Measurements from ENCODE around the gene TIMM44.
"Not testable (repeated sequence)": the region's sequence is repeated elsewhere in the genome, so short reads cannot be mapped to it uniquely, and the experiment has no call there.

Gene TIMM44

DNA sequence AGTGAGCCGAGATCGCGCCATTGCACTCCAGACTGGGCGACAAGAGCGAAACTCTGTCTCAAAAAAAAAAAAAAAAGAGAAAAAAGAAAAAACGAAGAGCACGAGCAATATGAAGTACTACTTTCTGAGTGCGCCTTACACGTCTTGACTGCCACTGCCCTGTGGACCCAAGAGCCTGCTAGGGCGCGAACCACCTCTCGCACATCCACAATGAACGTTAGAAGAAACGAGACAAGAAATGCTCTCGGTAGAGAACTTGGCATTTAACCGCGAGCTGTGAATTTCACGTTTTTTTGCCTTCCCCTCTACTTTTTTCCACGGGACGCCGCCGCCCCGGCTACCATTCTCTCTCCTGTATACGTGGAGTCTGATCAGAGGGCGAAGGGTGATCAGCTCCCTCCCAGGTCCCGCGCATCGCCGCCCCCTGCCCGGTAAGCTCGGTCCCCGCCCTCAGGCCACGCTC lies 454 bp downstream of the TIMM44 start:
- no peak for DNase-seq

DNA sequence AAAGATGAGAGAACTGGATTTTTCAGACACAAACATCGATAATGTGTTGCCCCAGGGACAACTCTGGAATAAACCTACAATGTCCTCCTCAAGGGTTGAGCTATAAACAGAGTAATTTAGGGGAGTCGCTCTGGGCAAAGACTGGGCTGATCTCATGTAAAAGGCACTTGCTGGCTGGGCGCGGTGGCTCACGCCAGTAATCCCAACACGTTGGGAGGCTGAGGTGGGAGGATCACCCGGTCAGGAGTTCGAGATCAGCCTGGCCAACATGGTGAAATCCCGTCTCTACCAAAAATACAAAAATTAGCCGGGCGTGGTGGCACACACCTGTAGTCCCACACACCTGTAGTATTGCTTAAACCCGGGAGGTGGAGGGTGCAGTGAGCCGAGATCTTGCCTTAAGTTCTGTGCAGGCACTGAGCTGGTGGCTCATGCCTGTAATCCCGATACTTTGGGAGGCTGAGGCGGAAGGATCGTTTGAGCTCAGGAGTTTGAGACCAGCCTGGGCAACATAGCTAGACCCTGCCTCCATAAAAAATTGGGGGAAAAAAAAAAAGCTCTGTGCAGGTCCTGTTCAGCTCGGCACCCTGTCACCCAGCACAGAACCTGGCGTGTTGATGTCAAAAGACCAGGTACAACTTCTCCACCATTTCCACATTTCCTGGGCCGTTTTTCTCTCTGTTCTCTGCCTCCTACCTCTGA lies 1.4 kb downstream of the TIMM44 start:
- no peak for DNase-seq

DNA sequence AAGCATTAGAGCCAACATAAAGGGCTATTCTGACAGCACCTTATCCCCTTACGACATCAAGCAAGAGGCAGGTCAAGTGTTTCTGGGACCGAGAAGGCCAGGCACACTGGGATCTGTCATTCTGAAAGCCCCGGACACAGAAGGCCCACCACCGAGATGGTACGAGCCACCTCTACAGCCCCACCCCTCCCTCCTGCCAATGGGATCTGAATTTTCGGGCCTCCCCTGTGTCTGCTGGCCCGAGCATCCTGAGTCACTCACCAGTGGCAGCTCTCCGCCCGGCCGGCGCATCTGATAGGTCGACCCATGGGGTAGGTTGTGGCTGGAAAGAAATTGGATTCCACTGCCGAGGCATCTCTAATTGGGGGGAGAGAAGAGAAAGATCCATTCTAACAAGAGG lies 2.6 kb downstream of the TIMM44 start:
- no peak for DNase-seq

DNA sequence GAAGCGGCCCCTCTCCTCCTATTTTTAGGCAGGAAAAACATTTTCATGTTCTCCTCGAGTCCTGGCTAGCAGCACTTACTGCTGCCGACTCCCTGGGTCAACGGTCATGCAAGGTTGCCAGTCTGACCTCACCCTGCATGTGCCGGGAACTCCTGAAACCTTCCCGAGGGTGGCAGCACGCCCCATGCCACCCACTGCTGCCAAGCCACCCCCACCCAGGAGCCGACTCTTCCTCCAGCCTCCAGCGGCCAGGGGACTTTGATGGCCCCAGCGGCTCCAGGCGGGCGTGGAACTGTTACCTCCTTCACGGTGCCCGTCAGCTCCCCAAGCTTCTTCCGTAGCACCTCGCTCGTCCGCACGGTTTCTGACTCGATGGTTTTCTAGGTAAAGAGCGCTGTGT lies 8.7 kb downstream of the TIMM44 start:
- DNase-seq: no peak

DNA sequence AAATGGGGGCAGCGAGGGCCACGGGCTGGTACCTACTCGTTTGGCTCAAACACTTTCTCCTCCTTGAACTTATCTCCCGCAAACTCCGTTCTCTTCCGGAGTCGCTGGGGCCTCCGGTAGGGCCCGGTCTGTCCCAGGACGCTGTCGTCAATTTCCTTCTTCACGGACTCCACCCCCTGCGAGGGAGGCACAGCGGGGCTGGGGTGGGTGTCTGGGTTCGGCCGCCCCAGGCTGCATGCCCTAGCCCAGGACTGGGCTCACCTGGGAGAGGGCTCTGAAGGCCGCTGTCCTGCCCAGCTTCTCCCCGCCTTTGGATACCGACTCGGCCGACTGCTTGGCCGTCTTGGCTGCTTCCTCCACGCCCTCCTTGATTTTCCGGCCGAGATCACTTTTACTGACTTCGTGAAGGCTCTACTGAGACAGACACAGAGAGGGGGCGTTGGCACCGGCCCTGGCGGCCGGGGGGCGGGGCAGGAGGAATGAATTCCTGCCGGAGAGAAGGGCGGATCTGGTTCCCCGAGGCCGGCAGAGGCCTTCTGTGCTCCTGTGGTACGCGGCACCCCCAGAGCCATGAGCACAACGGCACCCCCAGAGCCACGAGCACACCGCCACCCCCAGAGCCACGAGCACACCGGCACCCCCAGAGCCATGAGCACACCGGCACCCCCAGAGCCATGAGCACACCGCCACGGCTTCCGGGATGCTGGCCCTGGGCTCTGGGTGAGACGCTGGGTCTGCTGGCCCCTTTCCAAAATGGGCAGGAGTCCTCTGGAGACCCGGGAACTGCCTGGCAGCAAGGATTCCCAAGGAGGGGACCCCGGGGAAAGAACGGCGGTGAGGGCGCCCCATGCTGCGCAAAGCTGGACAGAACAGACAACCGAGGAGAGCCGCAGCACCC lies 9.4 kb downstream of the TIMM44 start:
- DNase-seq: no peak

DNA sequence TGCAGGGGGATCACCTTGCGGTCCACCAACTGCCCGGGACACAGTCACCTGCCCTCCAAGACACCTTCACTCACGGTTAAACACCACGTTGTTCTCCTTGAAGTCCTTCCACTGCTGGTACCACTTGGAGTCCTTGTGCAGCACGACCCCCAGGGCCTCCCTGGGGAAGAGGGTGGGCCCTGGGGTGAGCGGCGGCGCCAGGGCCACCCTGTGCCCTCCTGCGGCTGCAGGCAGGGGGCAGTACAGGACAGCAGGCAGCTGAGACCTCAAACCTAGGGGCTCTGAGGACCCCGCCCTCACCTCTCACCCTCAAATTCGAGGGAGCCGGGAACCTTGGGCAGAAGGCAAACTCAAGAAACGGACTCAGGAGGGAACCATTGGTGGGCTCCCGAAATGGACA lies 10.1 kb downstream of the TIMM44 start:
- DNase-seq: no peak

DNA sequence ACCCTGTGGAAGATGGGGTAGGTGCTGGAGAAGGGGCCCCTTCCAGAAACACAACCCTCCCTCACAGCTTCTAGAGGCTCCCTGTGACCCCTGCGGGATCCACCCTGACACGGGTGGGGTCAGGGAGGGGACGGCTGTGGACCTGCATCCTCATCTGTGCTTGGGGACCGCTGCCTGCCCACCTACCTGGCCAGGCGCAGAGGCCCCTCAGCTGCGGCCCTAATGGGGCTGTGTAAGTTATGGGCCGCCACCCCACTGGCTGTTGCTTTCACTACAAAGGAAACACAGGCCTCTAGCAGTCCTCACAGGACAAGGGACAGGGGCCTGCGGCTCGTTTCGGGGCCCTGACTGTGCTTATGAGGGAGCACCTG lies 10.6 kb downstream of the TIMM44 start:
- no peak for DNase-seq

DNA sequence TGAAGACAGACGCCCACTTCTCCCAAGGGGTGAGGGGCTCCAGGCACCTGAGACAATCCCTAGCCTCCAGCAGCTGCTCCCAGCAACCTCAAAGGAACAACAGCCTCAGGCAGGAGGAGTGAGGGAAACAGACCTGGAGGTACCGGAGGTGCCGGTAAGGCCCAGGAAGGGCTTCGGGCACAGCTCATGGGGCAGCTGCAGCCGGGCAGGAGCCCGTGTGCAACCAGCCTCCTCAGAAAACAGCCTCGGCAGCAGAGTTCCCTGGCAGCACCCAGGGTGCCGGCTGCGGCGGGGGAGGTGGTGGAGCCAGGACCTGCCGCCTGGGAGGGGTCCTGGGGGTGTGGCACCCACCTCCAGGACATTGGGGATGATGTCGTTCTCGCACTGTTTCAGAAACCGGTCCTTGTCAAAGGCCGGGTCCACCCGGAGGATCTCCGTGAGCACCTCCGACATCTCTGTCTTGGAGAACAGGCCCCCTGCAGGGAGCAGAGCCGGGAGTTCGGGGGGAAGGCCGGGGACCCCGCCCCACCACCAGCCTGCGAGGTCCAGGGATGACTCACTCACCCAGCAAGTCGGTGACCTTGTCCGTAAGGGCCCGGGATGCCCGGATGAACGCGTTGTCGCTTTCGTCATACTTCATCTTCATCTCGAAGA lies 11.1 kb downstream of the TIMM44 start:
- no peak for DNase-seq

DNA sequence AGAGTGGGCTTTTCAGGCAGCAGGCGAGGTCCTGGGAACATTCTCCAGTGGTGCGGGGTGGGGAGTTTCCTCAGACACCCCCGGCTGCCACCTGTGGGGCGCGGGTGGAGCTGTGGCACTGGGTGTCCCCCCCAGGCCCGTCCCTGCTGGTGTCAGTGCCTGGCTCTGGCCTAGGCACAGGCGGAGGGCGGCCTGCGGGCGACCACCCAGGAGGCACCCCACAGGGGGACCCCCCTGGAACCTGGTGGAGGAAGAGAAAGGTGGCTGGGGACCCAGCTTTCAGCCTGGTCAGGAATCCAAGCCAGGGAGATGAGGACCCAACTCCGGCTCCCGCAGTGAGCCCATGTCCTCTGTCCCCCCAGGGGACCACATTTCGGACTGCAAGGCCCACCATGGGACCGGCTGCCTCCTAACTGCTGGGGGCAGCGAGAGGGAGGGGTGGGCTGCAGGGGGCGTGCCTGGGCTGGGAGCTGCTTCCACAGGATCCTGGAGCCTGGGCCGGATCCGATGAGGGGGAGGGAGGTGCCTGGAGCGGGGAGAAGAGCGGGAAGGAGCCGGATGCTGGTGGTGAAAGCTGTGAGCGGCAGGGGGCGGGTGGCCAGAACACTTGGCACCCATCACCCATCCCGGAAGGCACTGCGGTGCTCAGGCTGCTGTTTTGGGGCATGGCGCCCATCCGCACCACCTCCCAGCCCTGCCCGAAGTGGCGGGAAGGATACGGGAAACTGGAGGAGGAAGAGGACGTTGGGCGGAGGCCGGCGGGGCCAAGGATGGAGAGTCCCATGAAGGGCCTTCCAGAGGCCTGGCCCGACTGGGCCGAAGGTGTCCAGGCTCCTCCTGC lies 12.0 kb downstream of the TIMM44 start:
- DNase-seq: no peak

DNA sequence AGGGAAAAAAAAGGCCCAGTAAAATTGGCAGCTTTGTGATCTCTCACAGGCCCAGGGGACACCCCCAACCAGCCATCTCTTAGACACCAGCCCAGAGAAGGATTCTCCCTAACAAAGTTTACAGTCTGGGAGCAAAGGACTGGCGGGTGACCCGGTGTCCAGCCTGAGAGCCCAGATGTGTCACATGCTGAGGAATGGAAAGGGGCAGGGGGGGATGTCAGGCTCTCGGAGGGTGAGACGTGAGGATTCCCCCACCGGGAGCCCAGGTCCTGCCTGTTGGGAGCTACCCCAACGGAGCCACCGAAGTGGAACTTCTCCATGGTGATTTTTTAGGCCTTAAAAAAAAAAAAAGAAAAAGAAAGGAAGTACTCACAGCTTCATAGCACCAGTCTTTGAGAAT lies 12.7 kb downstream of the TIMM44 start:
- no peak for DNase-seq

DNA sequence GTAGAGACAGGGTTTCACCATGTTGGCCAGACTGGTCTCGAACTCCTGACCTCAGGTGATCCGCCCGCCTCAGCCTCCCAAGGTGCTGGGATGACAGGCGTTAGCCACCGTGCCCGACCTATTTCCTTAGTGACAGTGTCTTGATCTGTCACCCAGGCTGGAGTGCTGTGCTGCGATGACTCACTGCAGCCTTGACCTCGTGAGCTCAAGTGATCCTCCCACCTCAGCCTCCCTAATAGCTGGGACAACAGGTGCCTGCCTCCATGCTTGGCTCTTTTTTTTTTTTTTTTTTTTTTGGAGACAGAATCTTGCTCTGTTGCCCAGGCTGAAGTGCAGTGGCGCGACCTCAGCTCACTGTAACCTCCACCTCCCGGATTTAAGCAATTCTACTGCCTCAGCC lies 13.4 kb downstream of the TIMM44 start:
- not testable (repeated sequence) for DNase-seq

DNA sequence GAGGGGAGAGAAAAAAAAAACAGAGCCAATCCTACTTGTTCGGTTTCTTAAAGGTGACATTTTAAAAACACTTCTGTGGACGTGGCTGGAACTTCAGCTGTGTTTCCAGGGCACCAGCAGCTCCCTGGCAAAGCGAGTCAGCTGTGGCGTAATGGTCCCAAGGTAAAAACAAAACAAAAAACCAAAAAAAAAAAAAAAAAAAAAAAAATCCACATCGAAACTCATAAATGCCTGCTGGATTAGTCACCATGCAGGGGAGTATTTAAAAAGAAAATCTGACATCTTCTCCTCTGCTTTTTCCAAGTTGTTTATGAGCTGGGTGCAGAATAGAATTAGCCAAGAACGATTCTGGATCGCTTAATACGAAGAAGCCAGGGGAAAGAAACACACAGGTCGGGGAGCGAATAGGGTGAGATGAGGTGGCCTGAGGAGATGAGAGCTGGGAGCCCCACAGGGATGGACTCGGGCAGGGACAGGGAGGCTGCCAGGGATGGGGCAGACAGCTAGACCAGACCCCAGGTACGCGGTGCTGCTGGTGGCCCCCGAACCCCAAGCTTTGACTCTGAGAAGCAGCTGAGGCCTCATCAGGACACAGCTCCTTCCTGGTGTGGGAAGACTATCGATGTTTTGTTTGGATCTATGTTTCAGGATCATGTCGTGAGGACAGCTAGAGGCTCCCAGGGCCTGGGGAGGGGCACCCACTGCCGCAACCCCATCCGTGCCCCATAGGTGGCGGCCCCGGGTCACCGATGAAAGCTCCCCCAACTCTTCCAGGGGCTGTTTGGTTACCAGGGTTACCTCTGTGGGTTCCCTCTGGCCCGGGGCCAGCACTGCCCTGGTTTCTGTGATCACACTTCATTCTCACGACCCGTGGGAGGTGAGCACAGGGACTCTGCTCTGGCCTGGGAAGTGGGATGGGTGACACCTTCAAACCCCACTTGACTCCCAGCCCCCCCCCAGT lies 14.4 kb downstream of the TIMM44 start:
- DNase-seq: peak in 4 of 5 donors; percentile 47 to 73 (median 69)

DNA sequence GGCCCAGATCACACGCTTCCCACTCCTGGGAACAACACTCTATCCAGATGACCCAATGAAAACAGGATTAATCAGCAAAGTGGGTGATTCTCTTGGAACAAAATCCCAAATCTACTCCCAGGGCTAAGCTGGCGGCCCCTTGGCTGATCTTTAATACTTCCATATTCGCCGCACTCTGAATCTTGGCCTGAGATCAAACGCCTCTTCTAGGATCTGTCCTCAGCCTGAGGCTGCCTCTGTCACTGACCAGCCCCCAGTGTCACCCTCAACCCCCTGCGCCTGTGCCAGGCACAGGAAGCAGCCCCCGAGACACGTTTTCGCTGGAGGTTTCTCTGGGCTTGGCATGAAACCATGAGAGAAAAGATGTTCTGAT lies 15.1 kb downstream of the TIMM44 start:
- no peak for DNase-seq

DNA sequence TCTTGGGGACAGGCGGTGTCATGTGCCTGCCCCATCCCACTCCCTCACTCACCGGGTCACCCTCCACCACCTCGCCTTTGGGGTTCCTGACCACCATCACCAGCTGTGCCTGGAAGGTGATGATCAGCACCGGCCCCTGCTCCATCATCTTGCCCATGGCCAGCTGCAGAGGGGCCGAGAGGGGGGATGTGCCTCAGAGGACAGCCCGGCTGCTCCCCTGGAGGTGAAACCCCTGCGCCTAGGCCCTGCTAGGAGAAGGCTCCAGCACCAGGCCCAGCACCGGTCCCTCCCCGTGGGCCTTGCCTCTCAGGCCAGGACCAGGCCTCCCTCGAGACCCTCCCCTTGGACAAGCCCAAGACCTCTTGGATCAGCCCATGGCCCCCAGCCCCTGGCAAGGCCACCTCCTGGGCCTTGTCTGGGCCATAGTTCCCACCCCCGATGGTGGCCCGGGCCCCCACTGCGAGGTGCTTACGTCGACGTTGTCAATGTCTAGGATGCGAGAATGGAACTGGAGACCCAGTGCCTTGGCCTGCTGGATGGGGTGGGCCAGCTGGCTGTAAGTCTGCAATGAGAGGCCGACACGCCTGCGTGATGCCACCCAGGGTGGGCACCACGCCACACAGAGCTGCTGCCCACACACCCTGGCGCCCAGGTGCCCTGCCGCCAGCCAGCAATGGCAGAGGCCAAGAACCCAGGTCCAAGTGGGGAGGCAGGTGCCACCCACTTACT lies 15.7 kb downstream of the TIMM44 start:
- DNase-seq: no peak

DNA sequence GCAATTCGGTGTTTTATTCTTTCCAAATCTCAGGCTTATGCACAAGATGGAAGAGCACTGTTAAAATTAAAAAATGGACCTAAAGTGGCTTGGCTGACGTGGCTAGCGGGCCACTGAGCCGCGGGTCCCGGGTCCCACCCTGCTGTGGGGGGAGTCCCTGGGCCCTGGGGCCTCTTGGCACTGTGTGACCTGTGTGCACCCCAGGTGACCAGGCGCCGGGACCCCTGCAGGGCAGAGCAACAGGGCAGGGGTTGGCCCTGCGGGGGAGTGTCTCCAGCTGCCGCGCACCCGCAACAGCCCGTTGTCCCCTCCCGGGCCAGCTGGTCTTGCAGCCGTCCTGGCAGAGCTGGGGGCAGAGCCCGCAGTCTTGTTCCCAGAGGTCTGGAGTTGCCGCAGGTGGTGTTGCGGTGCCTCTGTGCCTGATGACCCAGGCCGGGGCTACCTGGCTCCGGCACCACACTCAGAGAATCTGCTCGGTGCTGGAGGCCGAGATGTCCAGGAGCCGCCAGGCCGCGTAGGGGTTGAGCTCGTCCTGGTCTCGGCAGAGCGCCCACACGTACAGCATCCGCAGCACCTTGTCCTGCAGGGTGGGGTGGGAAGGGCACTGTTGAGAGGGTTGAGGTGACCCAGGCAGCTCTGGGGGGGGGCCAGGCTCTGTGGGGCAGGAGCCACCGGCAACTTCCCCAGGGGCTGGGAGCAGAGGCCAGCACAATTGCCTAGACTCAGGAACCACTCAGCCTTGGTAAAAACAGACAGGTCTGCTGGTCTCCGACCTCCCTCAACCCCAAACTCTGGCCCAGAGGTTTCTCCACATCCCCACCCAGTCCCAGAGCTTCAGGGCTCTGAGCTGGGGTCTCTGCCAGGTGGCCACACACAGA lies 16.5 kb downstream of the TIMM44 start:
- DNase-seq: no peak

DNA sequence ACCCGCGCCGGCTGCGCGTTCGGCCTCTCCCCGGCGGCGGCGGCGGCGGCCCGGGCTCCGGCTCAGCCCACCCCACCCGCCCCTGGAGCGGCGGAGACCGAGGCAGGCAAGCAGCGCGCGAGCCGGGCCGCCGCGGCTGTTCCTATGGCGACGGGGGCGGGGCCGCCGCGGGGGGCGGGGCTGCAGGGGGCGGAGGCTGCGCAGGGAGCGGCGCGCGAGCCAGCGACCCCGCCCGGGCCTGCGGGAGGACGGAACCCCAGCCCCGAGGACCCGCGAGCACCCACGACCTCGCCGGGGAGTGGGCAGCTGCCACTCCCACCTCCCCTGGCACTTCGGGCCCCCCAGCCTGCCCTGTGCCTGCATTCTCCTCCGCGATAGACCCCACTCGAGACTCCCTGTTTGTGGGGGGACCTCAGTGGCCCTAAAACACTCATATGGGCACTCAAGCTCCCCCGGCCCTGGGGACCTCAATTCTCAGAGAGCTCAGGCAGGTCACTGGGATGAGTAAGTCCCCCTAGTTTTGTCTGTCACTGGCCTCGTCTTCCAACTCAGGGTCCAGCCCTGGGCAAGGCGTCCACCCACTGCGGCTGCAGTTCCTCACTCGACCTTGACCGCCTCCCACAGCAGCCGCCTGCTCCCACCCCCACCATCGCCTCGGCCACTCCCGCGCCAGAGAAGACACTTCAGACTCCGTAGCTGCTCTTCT lies 17.3 kb downstream of the TIMM44 start, which contains the start of gene CTXN1:
CTXN1 (minus strand) TSS at position 115 of the 706 bp plus-strand sequence. CDS start 597 bp downstream, outside the sequence.
- peak in 4 of 5 donors; percentile 61 to 79 (median 72) for DNase-seq

DNA sequence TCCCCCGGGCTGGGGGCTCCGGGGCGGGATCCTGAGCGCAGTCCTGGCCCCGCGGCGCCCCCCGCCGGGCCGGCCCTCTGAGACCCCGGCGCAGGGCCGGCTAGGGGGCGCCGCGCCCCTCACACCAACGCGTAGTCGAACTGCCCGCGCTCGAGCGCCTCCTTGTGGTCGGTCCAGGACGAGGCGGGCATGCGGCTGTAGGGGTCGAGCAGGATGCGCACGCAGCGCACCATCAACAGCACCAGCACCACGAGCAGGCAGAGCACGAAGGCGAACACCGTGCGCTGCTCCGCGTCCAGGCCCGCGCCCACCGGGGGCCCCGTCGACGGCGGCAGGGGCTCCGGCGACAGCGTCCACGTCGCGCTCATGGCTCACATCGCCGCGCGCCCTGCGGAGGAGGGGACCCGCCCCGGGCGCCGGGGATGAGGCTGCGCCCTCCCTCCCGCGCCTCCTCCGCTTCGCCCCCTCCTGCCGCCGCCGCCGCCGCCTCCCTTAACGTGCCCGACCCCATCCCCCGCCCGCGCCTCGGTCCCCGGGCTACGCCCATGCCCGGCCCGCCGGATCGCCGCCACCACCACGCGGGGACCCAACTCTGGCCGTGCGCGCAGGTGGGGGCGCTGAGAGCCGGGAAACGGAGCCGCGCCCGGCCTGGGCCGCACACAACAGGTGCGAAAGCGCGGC lies 18.2 kb downstream of the TIMM44 start:
- DNase-seq: peak; percentile 43 to 75 (median 69)

DNA sequence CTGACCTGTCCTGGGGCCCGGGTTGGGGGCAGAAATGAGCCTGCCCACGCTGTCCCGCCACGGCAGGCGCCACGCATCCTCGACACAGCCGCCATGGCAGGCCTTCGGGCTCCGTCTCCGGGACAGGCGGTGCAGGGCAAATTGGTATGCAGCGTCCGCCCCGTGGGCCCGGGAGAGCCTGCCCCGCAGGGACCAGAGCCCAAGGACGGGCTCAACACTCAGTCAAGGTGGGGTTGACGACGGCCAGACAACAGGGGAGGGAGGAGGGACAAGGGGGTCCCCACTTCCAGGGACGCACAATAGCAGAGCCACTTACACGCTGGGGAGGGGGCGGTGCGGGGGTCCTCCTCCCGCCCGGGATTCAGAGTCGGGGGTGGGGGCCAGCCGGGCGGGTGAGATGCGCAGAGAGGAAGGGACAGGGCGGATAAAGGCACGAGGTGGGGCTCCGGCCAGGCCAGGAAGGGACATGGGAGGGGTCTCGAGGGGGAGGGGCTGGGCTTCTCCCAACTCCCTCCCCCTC lies 18.8 kb downstream of the TIMM44 start:
- no peak for DNase-seq

Data from T-helper 1 cell (primary cell).